ENCODE measurements around the gene RPL10.

RPL10 gene

GRCh38 chrX:154397888-154398667, at the start of gene RPL10:
Gene RPL10, plus strand, starts transcription at chrX:154398377. Its CDS starts 143 bp downstream, at chrX:154398520.
- no peak for TF ChIP-seq CTCF (IDR thresholded peaks at IDR 0.05; ENCODE audit: insufficient read depth, low read depth, low read length, missing control alignments)
- peak; percentile 98 for DNase-seq (ENCODE audit: low read depth)
- peak within 1 kb of the TSS; percentile 83 for H3K4me3 ChIP-seq (ENCODE audit: low read depth, low read length)

GRCh38 chrX:154348646-154349358, 49.4 kb upstream of the RPL10 start:
- no peak overlapping the region for H3K4me3 ChIP-seq (ENCODE audit: low read depth, low read length)
- DNase-seq (ENCODE audit: low read depth): no peak
- TF ChIP-seq CTCF (IDR thresholded peaks at IDR 0.05; ENCODE audit: insufficient read depth, low read depth, low read length, missing control alignments): no peak

- TF ChIP-seq CTCF (IDR thresholded peaks at IDR 0.05; ENCODE audit: insufficient read depth, low read depth, low read length, missing control alignments): no peak
- DNase-seq (ENCODE audit: low read depth): no peak
- no peak overlapping the region for H3K4me3 ChIP-seq (ENCODE audit: low read depth, low read length)
Observed at GRCh38 chrX:154349359-154349935, 48.7 kb upstream of the RPL10 start.

GRCh38 chrX:154349979-154350378, 48.2 kb upstream of the RPL10 start:
- DNase-seq (ENCODE audit: low read depth): no peak
- no peak for TF ChIP-seq CTCF (IDR thresholded peaks at IDR 0.05; ENCODE audit: insufficient read depth, low read depth, low read length, missing control alignments)
- H3K4me3 ChIP-seq (ENCODE audit: low read depth, low read length): no peak overlapping the region

- H3K4me3 ChIP-seq (ENCODE audit: low read depth, low read length): no peak overlapping the region
- no peak for TF ChIP-seq CTCF (IDR thresholded peaks at IDR 0.05; ENCODE audit: insufficient read depth, low read depth, low read length, missing control alignments)
- DNase-seq (ENCODE audit: low read depth): no peak
Observed at GRCh38 chrX:154350429-154351182, 47.6 kb upstream of the RPL10 start.

GRCh38 chrX:154351183-154352011, 46.8 kb upstream of the RPL10 start:
- DNase-seq (ENCODE audit: low read depth): no peak
- TF ChIP-seq CTCF (IDR thresholded peaks at IDR 0.05; ENCODE audit: insufficient read depth, low read depth, low read length, missing control alignments): no peak
- no peak overlapping the region for H3K4me3 ChIP-seq (ENCODE audit: low read depth, low read length)
